Hippocampal formation (tissue), 2 donors: ENCODE results near the gene CYP2C8.
"Not testable (repeated sequence)": the region's sequence is repeated elsewhere in the genome, so short reads cannot be mapped to it uniquely, and the experiment has no call there.

ENCODE experiments used
- DNase-seq, 2 donors: peaks; one replicate each; lab custom pipeline; 2025; lab: John Stamatoyannopoulos, UW

Gene CYP2C8

DNA sequence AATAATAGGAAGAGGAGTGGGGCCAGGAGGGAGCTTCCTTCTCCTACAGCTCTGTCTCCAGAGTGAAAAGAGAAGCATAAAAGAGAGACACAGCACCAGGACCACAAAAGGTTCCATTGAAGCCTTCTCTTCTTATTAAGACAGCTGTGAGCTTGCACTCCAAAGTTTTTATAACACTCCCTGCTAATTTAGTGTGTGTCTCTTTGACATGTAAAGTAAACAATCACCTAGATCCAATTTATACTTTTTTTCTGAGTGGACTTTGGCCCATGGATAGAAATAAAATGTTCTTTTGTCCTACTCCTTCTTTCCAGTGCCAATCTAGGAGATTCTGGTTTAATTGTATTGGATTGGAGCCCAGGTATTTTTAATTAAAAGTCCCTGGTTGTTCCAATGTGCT lies at the start of gene CYP2C8:
Gene CYP2C8, minus strand, starts transcription at position 212 of the 400 bp plus-strand sequence. Its CDS starts 95 bp downstream, at position 117.
- DNase-seq = no peak

DNA sequence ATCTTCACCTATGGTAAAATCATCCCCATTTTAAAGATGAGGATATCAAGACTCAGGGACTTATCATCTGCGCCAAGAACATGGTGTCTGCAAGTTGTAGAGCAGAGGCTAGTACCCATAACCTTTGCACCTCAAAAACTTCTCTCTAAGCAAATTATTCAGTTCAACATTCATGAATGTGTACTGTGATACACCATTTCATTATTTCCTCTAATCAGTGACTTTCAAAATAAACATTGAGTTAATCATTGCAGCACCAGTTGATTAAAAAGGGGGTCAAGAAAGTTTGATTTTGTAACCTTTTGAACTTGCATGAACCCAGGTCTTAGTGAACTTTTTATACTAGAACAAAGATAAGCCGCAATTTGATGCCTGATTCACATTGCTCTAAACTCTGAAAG lies 47.6 kb upstream of the CYP2C8 start:
- DNase-seq = no peak

DNA sequence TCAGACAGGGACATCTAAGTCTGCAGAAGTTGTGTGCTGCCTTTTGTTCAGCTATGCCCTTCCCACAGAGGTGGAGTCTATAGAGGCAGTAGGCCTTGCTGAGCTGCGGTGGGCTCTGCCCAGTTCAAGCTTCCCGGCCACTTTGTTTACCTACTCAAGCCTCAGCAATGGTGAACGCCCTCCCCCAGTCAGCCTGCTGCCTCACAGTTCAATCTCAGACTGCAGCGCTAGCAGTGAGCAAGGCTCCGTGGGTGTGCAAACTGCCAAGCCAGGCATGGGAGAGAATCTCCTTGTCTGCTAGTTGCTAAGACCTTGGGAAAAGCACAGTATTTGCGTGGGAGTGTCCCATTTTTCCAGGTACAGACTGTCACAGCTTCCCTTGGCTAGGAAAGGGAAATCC lies 41.5 kb upstream of the CYP2C8 start:
- not testable (repeated sequence) for DNase-seq

DNA sequence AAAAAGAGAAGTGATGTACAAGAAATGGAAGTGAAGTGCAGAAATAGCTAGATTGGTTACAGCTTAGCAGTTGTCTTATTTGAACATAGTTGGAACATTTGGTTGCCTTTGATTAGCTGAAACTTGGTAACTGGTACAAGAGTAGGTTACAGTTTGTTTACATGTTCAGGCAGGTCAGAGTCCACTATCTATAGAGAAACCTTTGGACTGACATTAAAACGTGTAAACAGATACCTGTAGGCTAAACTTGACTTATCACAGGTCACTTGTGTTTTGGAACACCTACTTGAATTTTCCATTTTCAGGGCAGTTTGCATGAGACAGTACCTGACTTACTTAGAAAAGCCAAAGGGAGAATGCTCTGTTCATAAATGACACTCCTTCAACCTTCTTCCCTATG lies 28.5 kb upstream of the CYP2C8 start:
- no peak for DNase-seq

DNA sequence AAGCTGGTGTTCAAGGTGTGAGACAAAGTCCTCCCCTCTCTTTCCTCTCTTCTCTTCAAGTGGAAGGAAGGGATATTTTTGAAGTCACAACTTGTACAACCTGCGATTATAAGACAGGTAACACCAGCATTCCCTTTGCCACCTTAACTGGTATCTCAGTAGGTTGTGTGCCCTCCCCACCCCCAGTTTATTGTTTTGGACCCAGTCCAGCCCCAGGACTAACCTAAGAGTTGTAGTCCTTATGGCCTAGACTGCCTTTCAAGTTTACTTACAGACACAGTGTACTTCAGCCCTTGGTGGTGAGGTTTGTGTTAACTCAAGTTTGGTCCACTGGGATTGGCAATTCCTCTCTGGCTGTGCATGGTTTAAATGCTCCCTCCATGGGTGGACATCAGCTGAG lies 26.8 kb upstream of the CYP2C8 start:
- DNase-seq = no peak

DNA sequence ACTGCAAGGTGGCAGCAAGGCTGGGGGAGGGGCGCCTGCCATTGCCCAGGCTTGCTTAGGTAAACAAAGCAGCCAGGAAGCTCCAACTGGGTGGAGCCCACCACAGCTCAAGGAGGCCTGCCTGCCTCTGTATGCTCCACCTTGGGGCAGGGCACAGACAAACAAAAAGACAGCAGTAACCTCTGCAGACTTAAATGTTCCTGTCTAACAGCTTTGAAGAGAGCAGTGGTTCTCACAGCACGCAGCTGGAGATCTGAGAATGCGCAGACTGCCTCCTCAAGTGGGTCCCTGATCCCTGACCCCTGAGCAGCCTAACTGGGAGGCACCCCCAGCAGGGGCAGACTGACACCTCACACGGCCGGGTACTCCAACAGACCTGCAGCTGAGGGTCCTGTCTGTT lies 10.3 kb upstream of the CYP2C8 start:
- not testable (repeated sequence) for DNase-seq

DNA sequence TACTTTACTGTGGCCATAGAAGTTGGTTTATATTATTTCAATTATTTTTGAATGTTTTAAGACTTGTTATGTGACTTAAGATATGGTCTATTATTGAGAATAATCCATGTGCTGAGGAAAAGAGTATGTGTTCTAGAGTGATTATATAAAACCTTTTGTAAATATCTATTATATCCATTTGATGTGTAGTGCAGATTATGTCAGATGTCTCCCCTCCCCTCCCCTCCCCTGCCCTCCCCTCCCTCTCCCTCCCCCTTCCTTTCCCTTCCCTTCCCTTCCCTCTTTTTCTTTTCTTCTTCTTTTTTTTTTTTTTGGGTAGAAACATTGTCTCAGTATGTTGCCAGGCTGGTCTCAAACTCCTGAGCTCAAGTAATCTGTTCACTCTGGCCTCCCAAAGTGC lies 8.3 kb upstream of the CYP2C8 start:
- DNase-seq = no peak

DNA sequence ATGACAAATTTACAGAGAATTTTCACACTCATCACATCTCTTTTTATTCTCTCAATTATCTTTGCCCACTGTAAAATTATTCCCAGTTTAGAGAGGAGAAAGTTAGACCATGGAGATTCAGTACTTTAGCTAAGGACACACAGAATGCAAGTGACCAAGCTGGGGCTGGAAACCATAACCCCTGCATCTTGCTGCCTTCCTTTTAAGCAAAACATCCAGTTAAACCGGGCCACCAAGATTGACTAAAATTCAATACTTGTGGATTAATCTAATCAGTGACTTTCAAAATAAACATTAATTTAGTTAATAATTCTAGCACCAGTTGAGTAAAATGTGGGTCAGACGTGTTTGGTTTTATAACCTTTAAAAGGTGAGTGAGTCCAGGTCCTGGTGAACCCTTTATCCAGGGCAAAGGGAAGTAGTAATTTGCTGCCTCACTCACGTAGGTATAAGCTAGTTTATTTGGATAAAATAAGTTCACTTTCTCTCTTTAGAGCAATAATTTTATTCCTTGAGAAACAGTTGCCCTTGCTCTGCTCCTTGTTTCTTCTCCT lies 1.9 kb upstream of the CYP2C8 start:
- DNase-seq = no peak

DNA sequence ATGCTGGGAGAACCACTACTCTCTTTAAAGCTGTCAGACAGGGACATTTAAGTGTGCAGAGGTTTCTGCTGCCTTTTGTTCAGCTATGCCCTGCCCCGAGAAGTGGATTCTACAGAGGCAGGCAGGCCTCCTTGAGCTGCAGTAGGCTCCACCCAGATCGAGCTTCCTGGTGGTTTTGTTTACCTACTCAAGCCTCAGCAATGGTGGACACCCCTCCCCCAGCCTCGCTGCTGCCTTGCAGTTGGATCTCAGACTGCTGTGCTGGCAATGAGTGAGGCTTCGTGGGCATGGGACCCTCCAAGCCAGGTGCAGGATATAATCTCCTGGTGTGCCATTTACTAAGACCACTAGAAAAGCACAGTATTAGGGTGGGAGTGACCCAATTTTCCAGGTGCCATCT lies 5.2 kb downstream of the CYP2C8 start:
- not testable (repeated sequence) for DNase-seq

DNA sequence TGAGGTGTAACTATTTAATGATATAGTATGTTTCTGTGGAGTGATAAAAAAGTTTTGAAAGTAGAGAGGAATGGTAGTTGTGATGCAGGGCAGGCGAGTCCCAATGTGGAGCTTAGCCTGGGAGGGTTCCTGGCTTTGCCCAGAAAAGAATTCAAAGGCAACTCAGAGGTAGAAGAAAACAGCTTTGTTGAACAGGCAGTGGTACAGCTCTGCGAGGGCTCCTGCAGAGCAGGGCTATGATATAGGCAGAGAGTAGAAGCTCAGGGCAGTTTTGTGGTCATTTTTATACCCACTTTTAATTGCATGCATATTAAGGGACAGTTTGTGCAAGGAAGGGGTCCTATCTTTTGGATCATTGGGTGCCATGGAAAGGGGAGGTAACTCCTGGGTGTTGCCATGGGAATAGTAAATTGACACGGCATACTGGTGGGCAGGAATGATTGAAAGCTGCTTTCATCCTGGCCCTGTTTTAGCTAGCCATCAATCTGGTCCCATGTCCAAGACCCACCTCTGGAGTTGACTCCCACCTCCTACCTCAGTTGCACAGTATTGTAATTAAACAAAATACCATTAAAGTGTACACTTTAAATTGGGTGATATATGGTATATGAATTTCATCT lies 12.4 kb downstream of the CYP2C8 start:
- no peak for DNase-seq

DNA sequence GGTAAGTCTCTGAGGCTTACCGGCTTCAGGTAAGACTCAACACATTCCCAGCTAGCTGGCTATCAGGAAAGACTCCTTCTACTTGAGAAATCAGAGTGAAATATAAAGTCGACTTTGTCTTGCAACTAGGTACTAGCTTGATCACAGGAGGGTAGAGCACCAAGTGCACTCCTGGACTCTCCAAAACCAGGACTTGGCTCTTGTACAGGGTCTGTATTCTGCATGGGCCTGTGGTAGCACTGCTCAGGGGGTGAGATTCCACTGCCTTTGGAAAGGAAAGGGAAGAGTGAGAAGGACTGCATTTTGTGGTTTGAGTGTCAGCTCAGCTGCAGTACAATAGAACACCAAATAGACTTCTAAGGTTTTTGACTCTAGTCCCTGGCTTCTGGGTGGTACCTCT lies 19.4 kb downstream of the CYP2C8 start:
- no peak for DNase-seq

DNA sequence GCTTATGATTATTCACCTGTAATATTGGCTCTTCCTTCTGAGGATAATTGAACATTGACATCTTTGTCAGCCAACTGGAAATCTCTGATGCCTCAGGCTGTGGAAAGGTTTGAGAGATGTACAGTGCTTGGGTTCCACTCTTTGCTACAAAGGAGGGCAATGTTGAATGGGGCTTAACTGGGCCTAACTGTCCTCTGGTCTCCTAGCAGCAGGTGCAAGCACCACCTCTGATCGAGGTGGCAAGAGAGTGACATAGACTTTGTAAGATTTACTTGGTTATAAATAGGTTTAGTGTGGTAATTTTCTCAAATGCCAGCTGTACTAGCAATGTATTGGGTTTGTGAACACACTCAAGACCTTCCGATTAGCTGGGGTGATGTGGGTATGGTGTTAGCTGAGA lies 21.1 kb downstream of the CYP2C8 start:
- no peak for DNase-seq

DNA sequence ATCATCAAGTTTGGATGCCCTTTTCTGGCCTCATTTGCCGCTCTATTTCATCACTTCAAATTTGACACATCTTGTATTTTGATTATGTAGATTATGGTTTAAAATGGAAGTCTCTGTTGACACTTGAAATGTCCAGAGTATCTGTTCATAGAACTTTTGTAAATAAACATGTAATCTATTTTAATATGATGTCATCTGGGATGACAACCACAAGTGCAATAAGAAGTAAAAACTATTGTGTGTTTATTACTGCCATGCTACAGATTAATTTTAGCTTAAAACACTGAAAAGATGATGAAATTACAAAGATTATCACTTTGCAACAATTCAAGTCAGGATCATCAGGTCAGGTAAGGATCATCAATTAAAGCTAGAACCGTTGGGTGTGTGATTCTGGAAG lies 30.0 kb downstream of the CYP2C8 start:
- DNase-seq = no peak

DNA sequence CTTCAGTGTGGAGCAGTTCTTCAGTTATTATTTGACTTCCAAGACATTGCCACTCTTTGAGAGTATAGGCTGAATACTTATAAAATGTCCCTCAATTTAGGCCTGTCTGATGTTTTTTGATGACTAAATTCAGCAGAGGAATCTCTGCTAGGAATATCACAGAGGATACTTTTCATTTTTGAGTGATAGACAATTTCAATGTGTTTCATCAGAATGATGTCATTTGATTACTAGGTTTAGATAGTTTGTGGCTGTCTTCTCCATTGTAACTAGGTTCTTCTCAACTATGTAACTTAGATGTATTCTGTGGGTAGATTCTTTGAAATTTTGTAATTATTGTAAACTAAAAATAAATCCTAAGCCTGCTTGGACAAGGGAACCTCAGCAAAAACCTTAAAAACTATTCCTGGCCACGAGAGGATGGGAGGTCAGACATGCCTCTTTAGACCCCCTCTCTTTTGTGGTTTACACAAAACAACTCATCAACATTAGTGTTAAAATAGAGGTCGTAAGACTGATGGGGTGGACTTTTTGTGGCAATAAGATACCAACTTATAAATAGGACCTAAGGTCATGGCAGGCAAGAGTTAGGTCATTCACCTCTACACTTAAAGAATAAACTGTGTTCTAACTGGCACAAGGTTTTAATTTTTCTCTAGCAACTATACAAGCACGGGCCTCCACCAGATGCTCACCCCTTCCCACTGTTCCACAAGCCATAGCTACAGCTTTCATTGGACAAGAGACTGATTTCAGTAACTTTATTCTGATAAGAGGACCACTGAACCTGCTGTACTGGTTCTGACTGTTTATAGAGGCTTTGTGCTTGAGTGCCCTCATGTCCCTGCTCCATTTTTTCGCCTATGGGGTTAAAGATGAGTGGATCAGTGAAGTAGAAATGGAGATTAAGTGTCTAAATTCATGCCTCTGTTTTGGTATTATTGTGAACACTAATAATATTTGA lies 33.7 kb downstream of the CYP2C8 start:
- DNase-seq = no peak

DNA sequence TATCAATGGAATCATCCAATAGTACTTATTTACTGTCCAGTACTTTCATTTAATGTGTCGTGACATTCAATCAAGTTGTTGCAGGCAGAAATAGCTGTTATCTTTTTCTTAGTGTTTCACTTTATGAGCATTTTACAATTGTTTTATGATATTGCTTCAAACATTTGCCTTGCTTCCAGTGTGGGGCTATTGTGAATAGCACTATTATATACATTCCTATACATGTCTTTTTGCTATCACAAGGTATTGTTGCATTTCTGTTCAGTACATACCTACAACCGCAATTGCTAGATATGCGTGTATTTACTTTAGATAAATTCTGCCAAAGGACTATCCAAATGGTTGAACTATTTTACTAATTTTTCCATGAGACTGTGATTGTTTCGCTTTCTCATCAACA lies 34.9 kb downstream of the CYP2C8 start:
- DNase-seq = no peak

DNA sequence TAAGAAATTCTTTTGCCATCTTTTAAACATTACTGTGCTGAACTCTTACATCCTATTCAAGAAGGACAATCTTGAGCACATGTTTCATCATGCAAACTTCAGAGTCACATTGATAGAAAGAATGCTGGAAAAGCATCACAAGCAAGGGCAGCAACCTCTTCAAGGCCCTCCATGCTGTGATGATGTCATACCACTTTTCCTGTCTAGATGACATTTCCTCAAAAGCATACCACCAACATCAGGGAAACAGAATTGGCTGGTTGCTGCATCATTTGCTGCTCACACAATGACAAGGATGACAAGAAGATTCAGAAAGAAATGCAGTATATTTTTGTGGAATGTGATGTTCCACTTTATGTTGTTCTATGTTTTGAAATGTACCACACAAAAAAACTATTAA lies 37.6 kb downstream of the CYP2C8 start:
- no peak for DNase-seq

DNA sequence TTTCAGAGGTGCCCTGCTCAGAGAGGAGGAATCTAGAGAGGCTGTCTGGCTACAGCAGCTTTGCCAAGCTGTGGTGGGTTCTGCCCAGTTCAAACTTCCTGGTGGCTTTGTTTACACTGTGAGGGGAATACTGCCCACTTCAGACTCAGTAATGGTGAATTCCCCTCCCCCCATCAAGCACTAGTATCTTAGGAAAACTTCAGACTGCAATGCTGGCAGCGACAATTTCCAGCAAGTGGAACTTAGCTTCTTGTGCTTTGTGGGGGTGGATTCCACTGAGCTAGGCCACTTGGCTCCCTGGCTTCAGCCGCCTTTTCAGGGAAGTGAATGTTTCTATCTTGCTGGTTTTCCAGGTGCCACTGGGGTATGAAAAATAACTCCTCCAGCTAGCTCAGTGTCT lies 42.8 kb downstream of the CYP2C8 start:
- DNase-seq = no peak

DNA sequence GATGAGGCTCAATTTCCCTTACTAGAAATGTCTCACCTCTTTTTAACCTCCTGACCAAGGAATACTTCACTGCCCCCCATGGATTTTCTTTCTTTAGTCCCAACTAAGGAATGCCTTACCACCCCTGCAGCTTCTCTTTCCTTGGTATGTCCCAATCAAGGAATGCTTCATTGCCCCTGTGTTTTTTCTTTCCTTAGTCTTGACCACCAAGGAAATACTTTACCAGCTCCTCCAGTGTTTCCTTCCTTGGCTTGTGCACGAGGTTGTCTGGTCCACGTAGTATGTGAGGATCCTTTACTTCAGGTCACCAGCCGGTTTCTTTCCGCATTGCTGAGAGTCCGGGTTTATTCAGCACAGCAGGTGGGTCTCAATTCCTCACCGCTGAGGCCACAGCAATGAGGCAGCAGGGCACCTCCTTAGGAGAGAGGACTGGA lies 71.5 kb downstream of the CYP2C8 start:
- no peak for DNase-seq

DNA sequence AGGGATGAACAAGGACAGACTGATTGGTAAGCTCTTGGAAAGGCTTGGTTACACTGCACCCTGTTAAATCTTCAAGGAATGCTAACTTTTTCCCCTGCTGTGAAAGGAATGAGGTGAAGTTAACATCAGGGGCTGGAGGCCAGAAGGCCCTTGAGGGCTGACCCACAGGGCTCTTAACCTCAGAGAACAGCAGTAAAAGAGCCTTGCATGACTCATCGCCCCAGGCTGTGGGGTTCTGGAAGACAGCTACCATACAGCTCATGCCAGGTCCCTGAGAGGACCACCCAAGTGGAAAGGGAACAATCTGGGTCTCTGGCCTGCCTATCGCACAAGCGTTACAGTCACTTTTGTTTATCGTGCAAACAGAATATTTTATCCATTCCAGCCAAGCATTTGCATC lies 76.5 kb downstream of the CYP2C8 start:
- no peak for DNase-seq

DNA sequence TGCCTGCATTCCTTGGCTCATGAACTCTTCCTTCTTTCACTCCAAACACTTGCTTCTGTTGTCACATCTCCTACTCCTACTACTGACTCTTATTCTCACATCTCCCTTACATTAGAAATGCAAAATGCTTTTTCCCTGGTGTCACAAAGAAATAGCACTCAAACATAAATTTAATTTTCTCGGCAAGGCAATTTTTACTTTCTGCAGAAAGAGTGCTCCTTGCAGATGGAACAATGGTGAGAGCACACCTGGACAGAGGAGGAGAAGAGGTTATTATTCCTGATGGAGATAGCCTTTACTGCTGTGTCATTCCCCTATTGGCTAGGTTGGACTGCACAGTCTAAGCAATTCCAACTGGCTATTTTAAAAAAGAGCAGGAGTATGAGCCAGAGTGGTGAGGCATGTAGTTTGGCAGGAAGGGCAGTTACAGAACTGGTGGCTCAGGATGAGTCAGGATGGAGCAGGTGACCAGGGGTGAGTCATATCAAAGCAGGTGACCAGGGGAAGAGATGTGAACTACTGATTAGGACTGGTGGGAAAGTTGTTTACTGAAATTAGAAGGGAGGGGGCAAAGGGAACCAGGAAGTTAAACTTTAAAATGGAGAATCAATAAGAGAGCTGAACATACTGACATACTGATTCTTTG lies 77.9 kb downstream of the CYP2C8 start:
- no peak for DNase-seq

DNA sequence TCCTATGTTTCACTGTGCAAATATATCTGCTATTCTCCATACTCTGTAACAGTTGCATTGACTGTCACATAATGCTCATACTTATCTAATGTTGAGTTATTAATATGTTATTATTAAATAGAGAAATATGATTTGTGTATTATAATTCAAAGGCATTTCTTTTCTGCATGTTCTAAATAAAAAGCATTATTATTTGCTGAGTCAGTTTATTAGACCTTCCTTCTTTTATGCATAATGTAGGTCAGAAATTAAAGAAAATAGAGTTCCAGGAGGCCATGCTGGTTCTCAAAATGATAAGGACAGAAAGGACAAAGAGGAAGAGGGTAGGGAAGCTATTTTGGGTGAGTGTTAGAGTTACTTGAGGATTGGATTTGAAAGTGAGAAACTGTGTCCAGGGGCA lies 80.1 kb downstream of the CYP2C8 start:
- DNase-seq = no peak
